WTC11 (cell line): ENCODE measurements around the gene PHC3.

Experiments
- ELF4 ChIP-seq: sonication (generic); formaldehyde crosslinking; IDR thresholded peaks from 2 replicates; pipeline ENCODE4 v1.8.1; 2022; ENCODE audit warnings: low read depth, mild to moderate bottlenecking, moderate library complexity, missing genetic modification reagents
- PRRX2 ChIP-seq: fragments of 250-450 bp; sonication (Bioruptor Pico); IDR thresholded peaks from 2 replicates; pipeline ENCODE4 v1.8.0; 2021; ENCODE audit warnings: mild to moderate bottlenecking
- SOX15 ChIP-seq: fragments of 250-450 bp; sonication (Bioruptor Pico); IDR thresholded peaks from 2 replicates; pipeline ENCODE4 v1.9.0; 2021; ENCODE audit warnings: mild to moderate bottlenecking
- TF ChIP-seq, protein P1 (sequence below): fragments of 200-600 bp; IDR thresholded peaks from 2 replicates; pipeline ENCODE4 v1.8.0; 2022; ENCODE audit warnings: antibody characterized with exemption
- TF ChIP-seq, protein P2 (sequence below): sonication (generic); formaldehyde crosslinking; conservative IDR thresholded peaks from 2 replicates; pipeline ENCODE4 v1.8.1; 2022; ENCODE audit warnings: mild to moderate bottlenecking, missing genetic modification reagents

DNA sequence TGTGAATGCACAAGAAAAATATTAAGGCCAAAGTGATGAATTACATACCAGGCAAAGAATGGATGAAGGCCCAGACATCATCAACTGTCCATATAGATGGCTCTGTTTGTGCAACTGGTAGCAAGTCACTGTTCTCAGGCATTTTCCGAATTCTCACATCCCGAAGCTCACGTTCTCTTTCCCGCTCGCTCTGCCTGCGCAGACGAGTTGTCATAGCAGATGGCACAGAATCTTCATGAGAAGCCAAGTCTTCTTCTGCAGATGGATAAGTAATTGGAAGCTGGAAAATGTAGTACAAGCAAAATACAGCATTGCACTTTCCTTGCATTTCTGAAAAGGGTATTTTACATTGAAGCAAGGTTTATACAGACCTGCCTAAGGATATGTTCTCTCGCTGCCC, 79.1 kb downstream of the PHC3 start:
- TF ChIP-seq, protein P1, sequence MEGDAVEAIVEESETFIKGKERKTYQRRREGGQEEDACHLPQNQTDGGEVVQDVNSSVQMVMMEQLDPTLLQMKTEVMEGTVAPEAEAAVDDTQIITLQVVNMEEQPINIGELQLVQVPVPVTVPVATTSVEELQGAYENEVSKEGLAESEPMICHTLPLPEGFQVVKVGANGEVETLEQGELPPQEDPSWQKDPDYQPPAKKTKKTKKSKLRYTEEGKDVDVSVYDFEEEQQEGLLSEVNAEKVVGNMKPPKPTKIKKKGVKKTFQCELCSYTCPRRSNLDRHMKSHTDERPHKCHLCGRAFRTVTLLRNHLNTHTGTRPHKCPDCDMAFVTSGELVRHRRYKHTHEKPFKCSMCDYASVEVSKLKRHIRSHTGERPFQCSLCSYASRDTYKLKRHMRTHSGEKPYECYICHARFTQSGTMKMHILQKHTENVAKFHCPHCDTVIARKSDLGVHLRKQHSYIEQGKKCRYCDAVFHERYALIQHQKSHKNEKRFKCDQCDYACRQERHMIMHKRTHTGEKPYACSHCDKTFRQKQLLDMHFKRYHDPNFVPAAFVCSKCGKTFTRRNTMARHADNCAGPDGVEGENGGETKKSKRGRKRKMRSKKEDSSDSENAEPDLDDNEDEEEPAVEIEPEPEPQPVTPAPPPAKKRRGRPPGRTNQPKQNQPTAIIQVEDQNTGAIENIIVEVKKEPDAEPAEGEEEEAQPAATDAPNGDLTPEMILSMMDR = no peak
- TF ChIP-seq SOX15 (CRISPR knock-in tag) (no peak), PRRX2 (CRISPR knock-in tag) (no peak), ELF4 (CRISPR knock-in tag) (no peak)
- TF ChIP-seq, protein P2, sequence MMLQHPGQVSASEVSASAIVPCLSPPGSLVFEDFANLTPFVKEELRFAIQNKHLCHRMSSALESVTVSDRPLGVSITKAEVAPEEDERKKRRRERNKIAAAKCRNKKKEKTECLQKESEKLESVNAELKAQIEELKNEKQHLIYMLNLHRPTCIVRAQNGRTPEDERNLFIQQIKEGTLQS (CRISPR knock-in tag) = no peak
